ENCODE data around the gene JARID2.
A peak's percentile ranks its signal among the peaks of the same experiment; 100 is the strongest.

JARID2 gene

DNA sequence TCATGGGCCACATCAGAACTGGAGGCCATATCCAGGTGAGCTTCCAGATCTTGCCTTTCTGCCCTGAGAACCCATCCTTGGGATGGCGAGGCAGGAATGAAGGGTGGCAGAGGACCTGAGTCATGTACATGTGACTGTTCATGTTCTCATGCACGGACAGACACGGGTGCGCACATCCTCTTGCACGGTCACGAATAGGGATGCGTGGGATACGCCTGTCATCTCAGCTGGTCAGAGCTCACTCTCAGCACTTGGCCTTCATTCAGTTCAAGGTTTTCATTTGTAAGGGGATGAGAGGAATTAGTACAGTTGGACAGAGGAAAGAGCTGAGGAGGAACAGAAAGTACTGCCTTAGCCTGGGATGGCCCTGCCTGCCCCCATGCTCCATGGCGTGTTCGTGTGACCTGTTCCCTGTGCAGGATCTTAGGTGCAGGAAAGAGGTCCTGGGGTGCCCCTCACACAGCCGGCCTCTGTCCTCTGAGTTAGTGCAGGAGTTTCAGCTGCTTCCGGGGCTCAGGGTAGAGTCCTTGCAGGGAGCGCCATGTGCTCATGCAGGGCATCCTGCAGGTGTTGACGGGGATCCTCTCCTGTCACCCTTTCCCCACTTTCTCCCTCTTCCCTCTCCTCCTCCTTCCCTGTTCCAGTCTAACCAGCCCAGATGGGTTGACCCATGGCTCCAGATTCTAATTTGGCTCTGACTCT is 243.5 kb downstream of the JARID2 start:
- POLR2A ChIA-PET: no interaction called here
- no peak for TF ChIP-seq ZNF521 (tag by site-specific recombination; IDR thresholded peaks at IDR 0.05)
- TF ChIP-seq ZNF146 (tag by site-specific recombination; IDR thresholded peaks at IDR 0.05): no peak
- no peak for TF ChIP-seq ZNF555 (tag by site-specific recombination; conservative IDR thresholded peaks at IDR 0.05)
- no peak for TF ChIP-seq ZNF610 (tag by site-specific recombination; IDR thresholded peaks at IDR 0.05; ENCODE audit: borderline replicate concordance)
- no peak for TF ChIP-seq ZBTB48 (tag by site-specific recombination; IDR thresholded peaks at IDR 0.05)
- TF ChIP-seq, protein P1, sequence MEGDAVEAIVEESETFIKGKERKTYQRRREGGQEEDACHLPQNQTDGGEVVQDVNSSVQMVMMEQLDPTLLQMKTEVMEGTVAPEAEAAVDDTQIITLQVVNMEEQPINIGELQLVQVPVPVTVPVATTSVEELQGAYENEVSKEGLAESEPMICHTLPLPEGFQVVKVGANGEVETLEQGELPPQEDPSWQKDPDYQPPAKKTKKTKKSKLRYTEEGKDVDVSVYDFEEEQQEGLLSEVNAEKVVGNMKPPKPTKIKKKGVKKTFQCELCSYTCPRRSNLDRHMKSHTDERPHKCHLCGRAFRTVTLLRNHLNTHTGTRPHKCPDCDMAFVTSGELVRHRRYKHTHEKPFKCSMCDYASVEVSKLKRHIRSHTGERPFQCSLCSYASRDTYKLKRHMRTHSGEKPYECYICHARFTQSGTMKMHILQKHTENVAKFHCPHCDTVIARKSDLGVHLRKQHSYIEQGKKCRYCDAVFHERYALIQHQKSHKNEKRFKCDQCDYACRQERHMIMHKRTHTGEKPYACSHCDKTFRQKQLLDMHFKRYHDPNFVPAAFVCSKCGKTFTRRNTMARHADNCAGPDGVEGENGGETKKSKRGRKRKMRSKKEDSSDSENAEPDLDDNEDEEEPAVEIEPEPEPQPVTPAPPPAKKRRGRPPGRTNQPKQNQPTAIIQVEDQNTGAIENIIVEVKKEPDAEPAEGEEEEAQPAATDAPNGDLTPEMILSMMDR (tag by site-specific recombination; IDR thresholded peaks at IDR 0.05): no peak
- TF ChIP-seq, protein P2, sequence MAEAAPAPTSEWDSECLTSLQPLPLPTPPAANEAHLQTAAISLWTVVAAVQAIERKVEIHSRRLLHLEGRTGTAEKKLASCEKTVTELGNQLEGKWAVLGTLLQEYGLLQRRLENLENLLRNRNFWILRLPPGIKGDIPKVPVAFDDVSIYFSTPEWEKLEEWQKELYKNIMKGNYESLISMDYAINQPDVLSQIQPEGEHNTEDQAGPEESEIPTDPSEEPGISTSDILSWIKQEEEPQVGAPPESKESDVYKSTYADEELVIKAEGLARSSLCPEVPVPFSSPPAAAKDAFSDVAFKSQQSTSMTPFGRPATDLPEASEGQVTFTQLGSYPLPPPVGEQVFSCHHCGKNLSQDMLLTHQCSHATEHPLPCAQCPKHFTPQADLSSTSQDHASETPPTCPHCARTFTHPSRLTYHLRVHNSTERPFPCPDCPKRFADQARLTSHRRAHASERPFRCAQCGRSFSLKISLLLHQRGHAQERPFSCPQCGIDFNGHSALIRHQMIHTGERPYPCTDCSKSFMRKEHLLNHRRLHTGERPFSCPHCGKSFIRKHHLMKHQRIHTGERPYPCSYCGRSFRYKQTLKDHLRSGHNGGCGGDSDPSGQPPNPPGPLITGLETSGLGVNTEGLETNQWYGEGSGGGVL (tag by site-specific recombination; IDR thresholded peaks at IDR 0.05): no peak
- H3K4me3 ChIP-seq (ENCODE audit: low read depth, low read length): no peak overlapping the region
- H3K36me3 ChIP-seq (ENCODE audit: control insufficient read depth in 2 of 2, insufficient read depth in 1 of 2, low read length in 2 of 2): peaks cover 0 to 46% of the 10 kb centered on the region in 2 experiments; a peak in 1 of 3 replicates
- H3K27ac ChIP-seq (ENCODE audit: extremely low read depth, low read depth, low read length): no peak overlapping the region
- CTCF ChIA-PET: no interaction called here
- H3K4me1 ChIP-seq (ENCODE audit: control insufficient read depth, insufficient read depth, low read length): 0 out of 2 replicates have a peak, but pooled peaks cover 3% of the 10 kb centered on the region
- H3K9me3 ChIP-seq (ENCODE audit: control insufficient read depth, insufficient read depth, low read depth, low read length): no peaks in the 10 kb centered on the region

DNA sequence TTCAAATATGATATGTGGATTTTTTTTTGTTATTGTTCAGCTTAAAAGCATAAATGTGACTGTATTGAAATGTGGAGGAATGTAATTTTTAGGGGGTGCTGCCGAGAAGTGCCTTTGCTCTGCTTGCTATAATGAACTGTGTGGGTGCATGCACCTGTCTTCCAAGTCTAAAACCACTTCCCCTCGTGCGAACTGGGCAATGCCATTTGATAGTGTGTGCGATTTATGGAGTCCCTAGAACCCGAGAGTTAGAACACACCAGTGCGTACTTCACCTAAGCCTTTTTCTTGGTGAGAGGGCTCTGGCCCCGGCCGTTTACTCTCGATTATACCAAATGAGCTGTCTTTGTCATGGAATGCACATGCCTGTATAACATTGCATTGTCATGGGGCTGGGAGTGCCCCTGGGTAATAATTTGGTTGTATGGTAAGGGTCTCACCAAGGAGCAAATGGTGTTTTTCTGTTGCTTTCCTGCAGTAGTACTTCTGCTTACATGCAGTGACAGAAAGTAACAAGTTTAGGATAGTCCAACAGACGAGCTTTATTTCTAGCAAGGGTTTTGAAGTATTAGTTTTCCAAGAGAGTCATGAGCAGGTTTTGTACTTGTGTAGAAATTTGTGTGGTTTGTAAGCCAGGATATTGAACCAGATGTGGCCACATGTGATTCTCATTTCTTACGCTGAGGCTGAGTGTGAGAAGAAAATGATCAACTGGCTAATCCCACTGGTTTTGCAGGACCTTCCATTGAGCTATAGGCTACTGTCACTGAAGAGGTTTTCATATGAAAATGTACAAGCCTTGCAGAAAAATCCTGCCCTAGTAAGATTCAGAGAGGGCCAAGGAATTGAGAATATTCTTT is 244.6 kb downstream of the JARID2 start:
- CTCF ChIA-PET: interaction anchor here (0.6 to 1.2 kb wide), 17 partner anchors 8 to 1273 kb away, joined by 3 to 6 read pairs (median 3); no protein-coding TSS in a partner anchor
- no peak overlapping the region for H3K27ac ChIP-seq (ENCODE audit: extremely low read depth, low read depth, low read length)
- H3K4me1 ChIP-seq (ENCODE audit: control insufficient read depth, insufficient read depth, low read length): 0 out of 2 replicates have a peak, but pooled peaks cover 3% of the 10 kb centered on the region

DNA sequence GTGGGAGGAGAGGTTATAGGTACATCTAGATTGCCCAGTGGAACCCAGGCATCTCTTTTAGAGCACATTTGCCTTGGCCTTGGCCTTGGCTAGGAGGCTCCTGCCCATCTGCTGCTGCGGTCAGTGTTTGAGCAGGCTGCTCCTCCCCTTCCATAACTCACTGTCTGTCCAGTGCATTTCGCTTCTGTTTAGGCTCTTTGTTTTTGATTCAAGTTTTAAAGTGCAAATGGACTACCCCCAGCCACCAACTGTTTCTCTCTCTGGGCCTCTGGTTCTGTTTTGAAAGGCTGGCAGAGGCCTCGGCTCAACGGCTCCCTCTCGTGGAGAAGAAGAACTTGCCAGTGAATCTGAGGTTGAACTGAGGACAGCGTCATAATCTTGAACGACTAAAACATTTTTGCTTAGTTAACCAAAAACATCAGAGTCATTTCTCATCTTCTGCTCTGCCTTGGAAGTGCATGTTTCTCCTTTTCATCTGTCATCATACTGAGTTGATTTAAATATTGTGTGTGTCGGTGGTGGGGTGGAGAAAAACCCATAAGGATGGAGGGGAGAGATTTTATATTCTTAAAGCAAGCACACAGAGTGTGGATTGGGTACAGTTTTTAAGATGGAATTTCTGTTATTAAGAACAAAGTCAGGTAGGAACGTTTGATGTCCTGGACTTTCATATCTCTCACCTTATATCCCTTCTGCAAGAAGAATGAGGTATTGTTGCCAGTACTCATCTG is 245.6 kb downstream of the JARID2 start:
- Histone ChIP-seq H3K9me3 (ENCODE audit: control insufficient read depth, insufficient read depth, low read depth, low read length) (no peaks in the 10 kb centered on the region), H3K36me3 (ENCODE audit: control insufficient read depth in 2 of 2, insufficient read depth in 1 of 2, low read length in 2 of 2) (peaks cover 0 to 64% of the 10 kb centered on the region in 2 experiments; a peak in 1 of 3 replicates), H3K4me3 (ENCODE audit: low read depth, low read length) (no peak overlapping the region), H3K27ac (ENCODE audit: extremely low read depth, low read depth, low read length) (no peak overlapping the region), H3K4me1 (ENCODE audit: control insufficient read depth, insufficient read depth, low read length) (0 out of 2 replicates have a peak, but pooled peaks cover 3% of the 10 kb centered on the region)
- ChIA-PET POLR2A (no interaction called here), CTCF (interaction anchor here (0.7 to 1.6 kb wide), 15 partner anchors 9 to 1365 kb away, joined by 3 to 6 read pairs (median 3); no protein-coding TSS in a partner anchor)
- TF ChIP-seq ZNF571 (tag by site-specific recombination; IDR thresholded peaks at IDR 0.05): no peak
- no peak for TF ChIP-seq ZNF341 (tag by site-specific recombination; IDR thresholded peaks at IDR 0.05; ENCODE audit: low read depth)
- TF ChIP-seq, protein P3, sequence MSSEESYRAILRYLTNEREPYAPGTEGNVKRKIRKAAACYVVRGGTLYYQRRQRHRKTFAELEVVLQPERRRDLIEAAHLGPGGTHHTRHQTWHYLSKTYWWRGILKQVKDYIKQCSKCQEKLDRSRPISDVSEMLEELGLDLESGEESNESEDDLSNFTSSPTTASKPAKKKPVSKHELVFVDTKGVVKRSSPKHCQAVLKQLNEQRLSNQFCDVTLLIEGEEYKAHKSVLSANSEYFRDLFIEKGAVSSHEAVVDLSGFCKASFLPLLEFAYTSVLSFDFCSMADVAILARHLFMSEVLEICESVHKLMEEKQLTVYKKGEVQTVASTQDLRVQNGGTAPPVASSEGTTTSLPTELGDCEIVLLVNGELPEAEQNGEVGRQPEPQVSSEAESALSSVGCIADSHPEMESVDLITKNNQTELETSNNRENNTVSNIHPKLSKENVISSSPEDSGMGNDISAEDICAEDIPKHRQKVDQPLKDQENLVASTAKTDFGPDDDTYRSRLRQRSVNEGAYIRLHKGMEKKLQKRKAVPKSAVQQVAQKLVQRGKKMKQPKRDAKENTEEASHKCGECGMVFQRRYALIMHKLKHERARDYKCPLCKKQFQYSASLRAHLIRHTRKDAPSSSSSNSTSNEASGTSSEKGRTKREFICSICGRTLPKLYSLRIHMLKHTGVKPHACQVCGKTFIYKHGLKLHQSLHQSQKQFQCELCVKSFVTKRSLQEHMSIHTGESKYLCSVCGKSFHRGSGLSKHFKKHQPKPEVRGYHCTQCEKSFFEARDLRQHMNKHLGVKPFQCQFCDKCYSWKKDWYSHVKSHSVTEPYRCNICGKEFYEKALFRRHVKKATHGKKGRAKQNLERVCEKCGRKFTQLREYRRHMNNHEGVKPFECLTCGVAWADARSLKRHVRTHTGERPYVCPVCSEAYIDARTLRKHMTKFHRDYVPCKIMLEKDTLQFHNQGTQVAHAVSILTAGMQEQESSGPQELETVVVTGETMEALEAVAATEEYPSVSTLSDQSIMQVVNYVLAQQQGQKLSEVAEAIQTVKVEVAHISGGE (tag by site-specific recombination; conservative IDR thresholded peaks at IDR 0.05; ENCODE audit: low read depth): no peak
- no peak for TF ChIP-seq KLF9 (tag by site-specific recombination; IDR thresholded peaks at IDR 0.05; ENCODE audit: low read depth)
- TF ChIP-seq, protein P4, sequence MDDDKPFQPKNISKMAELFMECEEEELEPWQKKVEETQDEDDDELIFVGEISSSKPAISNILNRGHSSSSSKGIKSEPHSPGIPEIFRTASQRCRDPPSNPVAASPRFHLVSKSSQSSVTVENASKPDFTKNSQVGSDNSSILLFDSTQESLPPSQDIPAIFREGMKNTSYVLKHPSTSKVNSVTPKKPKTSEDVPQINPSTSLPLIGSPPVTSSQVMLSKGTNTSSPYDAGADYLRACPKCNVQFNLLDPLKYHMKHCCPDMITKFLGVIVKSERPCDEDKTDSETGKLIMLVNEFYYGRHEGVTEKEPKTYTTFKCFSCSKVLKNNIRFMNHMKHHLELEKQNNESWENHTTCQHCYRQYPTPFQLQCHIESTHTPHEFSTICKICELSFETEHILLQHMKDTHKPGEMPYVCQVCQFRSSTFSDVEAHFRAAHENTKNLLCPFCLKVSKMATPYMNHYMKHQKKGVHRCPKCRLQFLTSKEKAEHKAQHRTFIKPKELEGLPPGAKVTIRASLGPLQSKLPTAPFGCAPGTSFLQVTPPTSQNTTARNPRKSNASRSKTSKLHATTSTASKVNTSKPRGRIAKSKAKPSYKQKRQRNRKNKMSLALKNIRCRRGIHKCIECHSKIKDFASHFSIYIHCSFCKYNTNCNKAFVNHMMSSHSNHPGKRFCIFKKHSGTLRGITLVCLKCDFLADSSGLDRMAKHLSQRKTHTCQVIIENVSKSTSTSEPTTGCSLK (tag by site-specific recombination; IDR thresholded peaks at IDR 0.05): no peak
- TF ChIP-seq ZNF654 (tag by site-specific recombination; IDR thresholded peaks at IDR 0.05; ENCODE audit: low read depth): peak; percentile 71
- no peak for TF ChIP-seq ZNF2 (tag by site-specific recombination; IDR thresholded peaks at IDR 0.05)
- no peak for TF ChIP-seq ZNF221 (tag by site-specific recombination; IDR thresholded peaks at IDR 0.05; ENCODE audit: borderline replicate concordance)
- no peak for TF ChIP-seq ZNF600 (tag by site-specific recombination; IDR thresholded peaks at IDR 0.05)

More for the DNA sequence above, 244.6 kb downstream of the JARID2 start:
- POLR2A ChIA-PET: no interaction called here
- TF ChIP-seq BCL11A (tag by site-specific recombination; IDR thresholded peaks at IDR 0.05; ENCODE audit: low read depth) (no peak), ZNF677 (tag by site-specific recombination; IDR thresholded peaks at IDR 0.05) (no peak), GLIS1 (tag by site-specific recombination; IDR thresholded peaks at IDR 0.05) (no peak)
- H3K36me3 ChIP-seq (ENCODE audit: control insufficient read depth in 2 of 2, insufficient read depth in 1 of 2, low read length in 2 of 2): peaks cover 0 to 55% of the 10 kb centered on the region in 2 experiments; a peak in 1 of 3 replicates
- no peaks in the 10 kb centered on the region for H3K9me3 ChIP-seq (ENCODE audit: control insufficient read depth, insufficient read depth, low read depth, low read length)
- H3K4me3 ChIP-seq (ENCODE audit: low read depth, low read length): no peak overlapping the region
